IPS DF 6.9 (cell line): ENCODE results near the gene ZNF423.
A peak's percentile ranks its signal among the peaks of the same experiment; 100 is the strongest.

ENCODE experiments used
- DNase-seq: peaks from one replicate; pipeline ENCODE4 v3.0.0-alpha.2; 2013; ENCODE audit warnings: low read depth, low spot score
- H3K27ac ChIP-seq: one replicate; pipeline ENCODE4 v1.5.1; 2013; ENCODE audit warnings: low read length, control low read depth
- H3K27me3 ChIP-seq: 2 replicates; pipeline ENCODE4 v1.6.1; 2013; ENCODE audit warnings: mild to moderate bottlenecking, low read length; ENCODE audit not compliant: control insufficient read depth, insufficient read depth
- H3K36me3 ChIP-seq: 2 replicates; pipeline ENCODE4 v1.6.1; 2013; ENCODE audit warnings: low read length; ENCODE audit not compliant: control insufficient read depth, insufficient read depth
- H3K4me1 ChIP-seq: 2 replicates; pipeline ENCODE4 v1.6.1; 2013; ENCODE audit warnings: low read length; ENCODE audit not compliant: control insufficient read depth, insufficient read depth
- H3K4me3 ChIP-seq: 2 replicates; pipeline ENCODE4 v1.5.1; 2013; ENCODE audit warnings: mild to moderate bottlenecking, low read length
- H3K9me3 ChIP-seq: 2 replicates; pipeline ENCODE4 v1.6.1; 2013; ENCODE audit warnings: low read length, inconsistent platforms; ENCODE audit not compliant: control insufficient read depth, insufficient read depth
- WGBS: extraction: QIAGEN DNeasy Blood & Tissue Kit; methylation state at CpG from one replicate; pipeline ENCODE4 v1.1.7; 2013; ENCODE audit warnings: mixed read lengths, missing lambda C conversion rate; ENCODE audit not compliant: insufficient read length, insufficient coverage; 5-methylcytosine and 5-hydroxymethylcytosine counted together

Gene ZNF423

GRCh38 chr16:49849037-49849753 lies 6.7 kb downstream of the ZNF423 start:
- Histone ChIP-seq H3K9me3 (no peaks in the 10 kb centered on the region), H3K27me3 (no peaks in the 10 kb centered on the region), H3K4me1 (peaks cover 9% of the 10 kb centered on the region), H3K4me3 (no peak overlapping the region), H3K27ac (no peak overlapping the region), H3K36me3 (no peaks in the 10 kb centered on the region)
- DNase-seq, result no peak
- no CpG with 5 or more reads among the region's 6 CpGs for WGBS

- Histone ChIP-seq H3K27me3 (no peaks in the 10 kb centered on the region), H3K4me1 (peaks cover 9% of the 10 kb centered on the region), H3K27ac (no peak overlapping the region), H3K36me3 (no peaks in the 10 kb centered on the region), H3K4me3 (no peak overlapping the region), H3K9me3 (no peaks in the 10 kb centered on the region)
- no CpG with 5 or more reads among the region's 8 CpGs for WGBS
- no peak for DNase-seq
These were observed 7.4 kb downstream of the ZNF423 start for GRCh38 chr16:49848530-49848929.

- WGBS, result no CpG with 5 or more reads among the region's 2 CpGs
- no peak for DNase-seq
- no peak overlapping the region for H3K27ac ChIP-seq
- no peaks in the 10 kb centered on the region for H3K9me3 ChIP-seq
- peaks cover 8% of the 10 kb centered on the region for H3K4me1 ChIP-seq
- H3K4me3 ChIP-seq, result no peak overlapping the region
- no peaks in the 10 kb centered on the region for H3K27me3 ChIP-seq
- H3K36me3 ChIP-seq, result no peaks in the 10 kb centered on the region
These were observed 9.1 kb downstream of the ZNF423 start for GRCh38 chr16:49846800-49847199.

- WGBS, result no CpG with 5 or more reads among the region's 6 CpGs
- no peaks in the 10 kb centered on the region for H3K27me3 ChIP-seq
- no peak overlapping the region for H3K27ac ChIP-seq
- H3K4me3 ChIP-seq, result no peak overlapping the region
- H3K36me3 ChIP-seq, result no peaks in the 10 kb centered on the region
- peaks cover 6% of the 10 kb centered on the region for H3K4me1 ChIP-seq
- no peaks in the 10 kb centered on the region for H3K9me3 ChIP-seq
- DNase-seq, result no peak
These were observed 11.6 kb downstream of the ZNF423 start for GRCh38 chr16:49844359-49844758.

- H3K27me3 ChIP-seq, result no peaks in the 10 kb centered on the region
- H3K36me3 ChIP-seq, result no peaks in the 10 kb centered on the region
- DNase-seq, result no peak
- H3K27ac ChIP-seq, result no peak overlapping the region
- WGBS, result no CpG with 5 or more reads among the region's 8 CpGs
- H3K4me3 ChIP-seq, result no peak overlapping the region
- no peaks in the 10 kb centered on the region for H3K9me3 ChIP-seq
- H3K4me1 ChIP-seq, result peaks cover 10% of the 10 kb centered on the region
These were observed 12.2 kb downstream of the ZNF423 start for GRCh38 chr16:49843758-49844157.

- Histone ChIP-seq H3K4me3 (no peak overlapping the region), H3K36me3 (no peaks in the 10 kb centered on the region), H3K9me3 (no peaks in the 10 kb centered on the region), H3K27me3 (no peaks in the 10 kb centered on the region), H3K4me1 (peaks cover 10% of the 10 kb centered on the region), H3K27ac (no peak overlapping the region)
- no CpG with 5 or more reads among the region's 4 CpGs for WGBS
- no peak for DNase-seq
These were observed 12.9 kb downstream of the ZNF423 start for GRCh38 chr16:49842972-49843371.

GRCh38 chr16:49839017-49839825 lies 16.7 kb downstream of the ZNF423 start:
- H3K4me1 ChIP-seq, result peaks cover 22% of the 10 kb centered on the region
- H3K4me3 ChIP-seq, result peak overlapping the region; percentile 19; the same call in 1 of the 2 replicates
- no peak overlapping the region for H3K27ac ChIP-seq
- no peaks in the 10 kb centered on the region for H3K9me3 ChIP-seq
- H3K36me3 ChIP-seq, result no peaks in the 10 kb centered on the region
- no CpG with 5 or more reads among the region's 26 CpGs for WGBS
- no peak for DNase-seq
- no peaks in the 10 kb centered on the region for H3K27me3 ChIP-seq

- H3K36me3 ChIP-seq, result no peaks in the 10 kb centered on the region
- no peaks in the 10 kb centered on the region for H3K9me3 ChIP-seq
- DNase-seq, result no peak
- no CpG with 5 or more reads among the region's 63 CpGs for WGBS
- no peaks in the 10 kb centered on the region for H3K27me3 ChIP-seq
- H3K4me1 ChIP-seq, result peaks cover 28% of the 10 kb centered on the region
- no peak overlapping the region for H3K27ac ChIP-seq
- peak overlapping the region; percentile 19; the same call in 1 of the 2 replicates for H3K4me3 ChIP-seq
These were observed 17.4 kb downstream of the ZNF423 start for GRCh38 chr16:49838441-49839016.

GRCh38 chr16:49837688-49838410 lies 18.1 kb downstream of the ZNF423 start:
- DNase-seq, result no peak
- Histone ChIP-seq H3K4me1 (peaks cover 28% of the 10 kb centered on the region), H3K9me3 (no peaks in the 10 kb centered on the region), H3K27ac (no peak overlapping the region), H3K4me3 (no peak overlapping the region; the same call in 1 of the 2 replicates), H3K36me3 (no peaks in the 10 kb centered on the region), H3K27me3 (no peaks in the 10 kb centered on the region)
- WGBS, result no CpG with 5 or more reads among the region's 17 CpGs

- Histone ChIP-seq H3K9me3 (no peaks in the 10 kb centered on the region), H3K4me3 (no peak overlapping the region), H3K27ac (no peak overlapping the region), H3K27me3 (no peaks in the 10 kb centered on the region), H3K36me3 (no peaks in the 10 kb centered on the region), H3K4me1 (peaks cover 28% of the 10 kb centered on the region)
- no peak for DNase-seq
- no CpG with 5 or more reads among the region's 5 CpGs for WGBS
These were observed 19.2 kb downstream of the ZNF423 start for GRCh38 chr16:49836668-49837067.
